Central memory CD8-positive, alpha-beta T cell (primary cell): ENCODE measurements around the gene CACNA2D3.

ENCODE experiments used
- ATAC-seq: fragments of 150-1000 bp; cut with Tn5 transposase; replicated peaks from 2 replicates; pipeline ENCODE4 v1.10.0; 2022; ENCODE audit warnings: mild to moderate bottlenecking, moderate FRiP score, moderate number of reproducible peaks; ENCODE audit not compliant: poor library complexity, severe bottlenecking; ENCODE audit errors: extremely low read depth
- DNase-seq, 2 donors: peaks; one replicate each; pipeline ENCODE4 v3.0.0; 2021; ENCODE audit warnings: low spot score in 2 of 2
- H3K27ac Mint-ChIP-seq: one replicate; pipeline ENCODE4 v1.8.0; 2022; ENCODE audit warnings: low read depth, mild to moderate bottlenecking, moderate library complexity, mixed read lengths
- H3K27me3 Mint-ChIP-seq: one replicate; pipeline ENCODE4 v1.8.0; 2022; ENCODE audit warnings: mixed read lengths
- H3K36me3 Mint-ChIP-seq: one replicate; pipeline ENCODE4 v1.8.0; 2022; ENCODE audit warnings: mild to moderate bottlenecking, moderate library complexity, mixed read lengths; ENCODE audit not compliant: insufficient read depth
- H3K4me1 Mint-ChIP-seq: one replicate; pipeline ENCODE4 v1.8.0; 2022; ENCODE audit warnings: mixed read lengths
- H3K4me3 Mint-ChIP-seq: one replicate; pipeline ENCODE4 v1.8.0; 2022; ENCODE audit warnings: mild to moderate bottlenecking, moderate library complexity, mixed read lengths
- H3K9me3 Mint-ChIP-seq: one replicate; pipeline ENCODE4 v1.8.0; 2022; ENCODE audit warnings: mixed read lengths

Gene CACNA2D3

DNA sequence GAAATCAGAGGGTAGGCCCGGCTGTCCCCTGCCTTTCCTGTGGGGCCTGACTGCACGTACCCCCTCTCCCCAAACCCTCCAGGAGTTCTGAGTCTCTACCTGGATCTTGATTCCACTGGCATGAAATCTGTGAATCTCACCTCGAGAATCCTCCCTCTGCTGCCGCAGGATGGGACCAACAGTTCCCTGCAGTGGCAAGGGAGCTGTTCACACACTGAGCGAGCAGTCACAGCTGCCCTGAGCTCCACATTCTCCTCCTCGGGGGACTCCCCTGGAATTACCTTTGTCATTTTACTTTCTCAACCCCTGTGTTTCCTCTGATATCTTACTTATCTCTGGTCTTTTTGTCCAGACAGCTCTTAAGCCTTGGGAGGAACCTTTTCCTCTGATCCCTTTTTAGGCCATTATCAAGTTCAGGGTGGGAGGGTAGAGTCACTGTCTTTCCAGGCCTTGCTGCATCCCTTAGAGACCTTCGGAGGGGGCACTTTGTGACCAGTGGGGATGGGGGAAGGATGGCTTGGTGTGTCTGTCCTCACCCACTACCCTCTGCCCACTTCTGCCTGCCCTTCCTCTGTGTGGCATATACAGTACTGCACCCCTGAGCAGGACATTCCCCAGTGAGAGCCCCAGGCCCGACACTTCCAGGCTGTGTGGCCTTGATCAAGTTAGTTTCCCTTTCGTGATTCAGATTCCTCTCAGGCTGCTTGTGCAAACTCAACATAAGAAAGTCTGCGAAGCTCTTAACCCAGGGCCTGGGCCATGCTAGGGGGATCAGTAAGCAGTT lies 42.0 kb downstream of the CACNA2D3 start:
- DNase-seq (no peak), ATAC-seq (no peak)
- Mint-ChIP-seq H3K36me3 (peaks cover 2% of the 10 kb centered on the region), H3K9me3 (peaks cover 6% of the 10 kb centered on the region), H3K27me3 (no peaks in the 10 kb centered on the region), H3K27ac (no peak overlapping the region), H3K4me1 (no peaks in the 10 kb centered on the region), H3K4me3 (no peak overlapping the region)

GRCh38 chr3:54165865-54166264 lies 43.5 kb downstream of the CACNA2D3 start:
- H3K27ac Mint-ChIP-seq: no peak overlapping the region
- no peak overlapping the region for H3K4me3 Mint-ChIP-seq
- no peaks in the 10 kb centered on the region for H3K27me3 Mint-ChIP-seq

GRCh38 chr3:54167999-54168398 lies 45.6 kb downstream of the CACNA2D3 start:
- no peak for DNase-seq
- Mint-ChIP-seq H3K27me3 (no peaks in the 10 kb centered on the region), H3K9me3 (peaks cover 6% of the 10 kb centered on the region), H3K4me3 (no peak overlapping the region), H3K27ac (no peak overlapping the region), H3K36me3 (no peaks in the 10 kb centered on the region), H3K4me1 (no peaks in the 10 kb centered on the region)
- no peak for ATAC-seq

More at GRCh38 chr3:54165865-54166264, 43.5 kb downstream of the CACNA2D3 start:
- Mint-ChIP-seq H3K4me1 (no peaks in the 10 kb centered on the region), H3K9me3 (peaks cover 6% of the 10 kb centered on the region), H3K36me3 (peaks cover 2% of the 10 kb centered on the region)
- DNase-seq: no peak
- no peak for ATAC-seq

GRCh38 chr3:54168451-54168850 lies 46.1 kb downstream of the CACNA2D3 start:
- no peak for ATAC-seq
- Mint-ChIP-seq H3K4me1 (no peaks in the 10 kb centered on the region), H3K27ac (no peak overlapping the region), H3K36me3 (no peaks in the 10 kb centered on the region), H3K9me3 (peaks cover 6% of the 10 kb centered on the region), H3K4me3 (no peak overlapping the region), H3K27me3 (no peaks in the 10 kb centered on the region)
- DNase-seq: no peak

DNA sequence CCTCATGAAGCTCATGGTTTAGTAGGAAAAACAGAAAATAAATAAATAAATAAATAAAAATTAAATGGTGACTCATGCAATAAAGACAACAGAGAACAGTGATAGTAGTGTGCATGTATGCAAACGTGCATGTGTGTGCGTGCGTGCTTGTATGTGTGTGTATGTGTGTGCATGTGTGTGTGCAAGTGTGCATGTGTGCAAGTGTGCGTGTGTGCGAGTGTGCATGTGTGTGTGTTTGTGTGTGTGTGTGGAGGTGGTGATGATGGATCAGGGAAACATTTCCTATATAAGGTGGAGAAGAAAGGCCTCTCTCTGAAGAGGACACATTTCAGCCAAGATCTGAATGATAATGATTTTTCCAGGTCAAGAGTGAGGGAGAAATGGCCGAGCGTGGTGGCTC lies 47.2 kb downstream of the CACNA2D3 start:
- Mint-ChIP-seq H3K36me3 (no peaks in the 10 kb centered on the region), H3K27ac (no peak overlapping the region), H3K4me3 (no peak overlapping the region), H3K9me3 (peaks cover 6% of the 10 kb centered on the region), H3K27me3 (no peaks in the 10 kb centered on the region), H3K4me1 (no peaks in the 10 kb centered on the region)
- ATAC-seq (no peak), DNase-seq (no peak)

- Mint-ChIP-seq H3K27me3 (no peaks in the 10 kb centered on the region), H3K9me3 (peaks cover 5% of the 10 kb centered on the region), H3K4me1 (no peaks in the 10 kb centered on the region), H3K4me3 (no peak overlapping the region), H3K27ac (no peak overlapping the region), H3K36me3 (no peaks in the 10 kb centered on the region)
- DNase-seq (no peak), ATAC-seq (no peak)
Measured at GRCh38 chr3:54171509-54171908, 49.2 kb downstream of the CACNA2D3 start.

DNA sequence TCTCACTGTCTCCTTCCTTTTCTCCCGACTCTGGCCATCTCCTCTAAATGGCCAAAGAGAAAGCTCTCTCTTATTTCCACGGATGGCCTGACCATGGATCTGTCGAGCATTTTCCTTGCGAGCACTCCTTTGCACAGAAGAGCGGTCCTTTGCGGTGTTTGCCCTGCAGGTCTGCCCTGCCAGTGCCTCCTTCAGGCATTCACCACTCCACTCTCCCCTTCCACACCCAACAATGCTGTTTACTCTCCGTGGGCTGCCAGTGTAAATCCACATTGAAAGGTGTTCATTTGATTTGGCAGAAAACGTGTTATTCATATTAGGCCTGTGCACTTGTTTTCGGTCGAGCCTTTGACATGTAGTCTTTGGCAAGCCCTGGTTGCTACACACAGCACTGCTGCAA lies 49.6 kb downstream of the CACNA2D3 start:
- no peak for ATAC-seq
- H3K27me3 Mint-ChIP-seq: no peaks in the 10 kb centered on the region
- H3K9me3 Mint-ChIP-seq: peaks cover under 1% of the 10 kb centered on the region
- no peaks in the 10 kb centered on the region for H3K4me1 Mint-ChIP-seq
- H3K27ac Mint-ChIP-seq: no peak overlapping the region
- peaks cover 2% of the 10 kb centered on the region for H3K36me3 Mint-ChIP-seq
- no peak overlapping the region for H3K4me3 Mint-ChIP-seq
- no peak for DNase-seq

DNA sequence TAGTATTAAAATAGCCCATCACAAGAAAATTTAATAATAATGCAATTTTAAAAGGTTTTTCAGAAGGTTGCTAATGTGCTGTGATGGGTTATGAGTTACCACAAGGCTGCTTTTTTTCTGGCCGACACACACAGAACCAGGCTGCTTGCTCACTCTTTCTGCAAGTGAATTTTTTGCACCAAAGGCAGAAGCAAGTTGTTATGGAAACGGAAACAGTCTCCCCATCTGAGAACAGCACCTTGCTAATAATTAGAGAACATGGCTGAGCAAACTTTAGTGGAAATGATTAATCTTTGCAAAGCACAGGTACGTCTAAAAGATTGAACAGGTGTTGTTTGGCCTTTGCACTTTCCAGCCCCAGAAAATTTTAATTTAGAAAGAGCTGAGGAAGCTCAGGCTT lies 51.0 kb downstream of the CACNA2D3 start:
- ATAC-seq (no peak), DNase-seq (no peak)
- H3K36me3 Mint-ChIP-seq: peaks cover 2% of the 10 kb centered on the region
- no peak overlapping the region for H3K27ac Mint-ChIP-seq
- no peaks in the 10 kb centered on the region for H3K27me3 Mint-ChIP-seq
- H3K9me3 Mint-ChIP-seq: no peaks in the 10 kb centered on the region
- H3K4me1 Mint-ChIP-seq: no peaks in the 10 kb centered on the region
- H3K4me3 Mint-ChIP-seq: no peak overlapping the region

DNA sequence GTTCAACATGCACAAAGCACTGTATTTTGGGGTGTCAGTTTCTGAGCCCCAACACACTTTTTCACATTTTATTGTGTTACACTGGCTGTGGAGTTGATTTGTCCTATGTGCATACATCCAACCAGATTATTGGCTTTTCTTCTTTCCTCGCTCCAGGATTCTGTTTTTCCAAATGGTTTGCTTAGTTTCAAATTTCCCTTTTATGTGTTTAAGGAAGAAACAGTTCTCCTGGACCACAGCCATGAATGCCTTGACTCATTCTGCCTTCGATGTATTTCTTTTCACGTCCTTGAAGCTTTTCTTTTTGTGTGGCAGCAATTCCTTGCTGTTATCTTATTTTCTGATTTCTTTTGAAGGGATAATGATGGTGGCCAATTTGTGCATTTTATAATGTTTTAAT lies 53.8 kb downstream of the CACNA2D3 start:
- H3K36me3 Mint-ChIP-seq: peaks cover 2% of the 10 kb centered on the region
- DNase-seq (no peak), ATAC-seq (no peak)
- H3K4me3 Mint-ChIP-seq: no peak overlapping the region
- no peaks in the 10 kb centered on the region for H3K27me3 Mint-ChIP-seq
- no peaks in the 10 kb centered on the region for H3K4me1 Mint-ChIP-seq
- H3K9me3 Mint-ChIP-seq: no peaks in the 10 kb centered on the region
- no peak overlapping the region for H3K27ac Mint-ChIP-seq

DNA sequence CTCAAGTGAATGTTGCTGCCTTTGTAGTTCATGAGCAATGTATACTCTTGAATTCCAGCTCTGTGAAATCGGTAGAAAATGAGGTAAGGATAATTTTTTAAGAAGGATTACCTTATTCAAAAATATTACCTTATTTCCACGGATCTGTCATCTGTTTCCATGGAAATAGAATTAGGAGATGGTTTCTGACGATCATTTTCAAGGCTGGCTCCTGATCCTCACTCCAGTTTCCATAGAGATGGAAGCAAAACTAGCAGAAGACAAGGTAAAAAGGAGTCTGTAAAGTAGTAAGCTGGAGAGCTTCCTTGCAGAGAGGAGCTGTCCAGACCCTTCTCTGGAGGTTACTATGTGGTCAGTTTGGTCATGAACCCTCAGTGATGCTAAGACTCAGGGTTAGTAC lies 55.5 kb downstream of the CACNA2D3 start:
- no peaks in the 10 kb centered on the region for H3K4me1 Mint-ChIP-seq
- DNase-seq: no peak
- no peak overlapping the region for H3K27ac Mint-ChIP-seq
- H3K36me3 Mint-ChIP-seq: peaks cover 2% of the 10 kb centered on the region
- no peak overlapping the region for H3K4me3 Mint-ChIP-seq
- no peak for ATAC-seq
- no peaks in the 10 kb centered on the region for H3K27me3 Mint-ChIP-seq
- H3K9me3 Mint-ChIP-seq: no peaks in the 10 kb centered on the region

DNA sequence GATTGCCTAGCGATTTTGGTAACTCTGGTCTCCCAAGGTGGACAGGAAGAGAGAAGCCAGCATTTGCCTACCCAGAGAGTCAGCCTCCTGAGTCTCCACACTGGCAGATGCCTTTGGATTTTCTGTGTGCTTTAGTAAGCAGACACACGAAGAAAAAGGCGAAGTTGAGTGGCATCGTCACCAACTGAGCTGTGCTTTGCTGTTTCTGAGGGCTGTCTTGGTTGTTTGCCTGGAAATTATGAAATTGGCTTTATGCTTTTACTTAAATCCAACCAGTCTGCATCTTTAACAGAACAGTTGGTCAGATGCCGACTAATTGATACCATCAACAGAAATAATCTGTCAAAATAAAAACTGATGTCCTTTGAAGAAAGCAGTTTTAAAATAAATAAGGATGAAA lies 56.0 kb downstream of the CACNA2D3 start:
- Mint-ChIP-seq H3K4me3 (no peak overlapping the region), H3K36me3 (peaks cover 2% of the 10 kb centered on the region), H3K27me3 (no peaks in the 10 kb centered on the region), H3K4me1 (no peaks in the 10 kb centered on the region), H3K9me3 (no peaks in the 10 kb centered on the region), H3K27ac (no peak overlapping the region)
- no peak for DNase-seq
- no peak for ATAC-seq

GRCh38 chr3:54180921-54181320 lies 58.6 kb downstream of the CACNA2D3 start:
- no peak for ATAC-seq
- Mint-ChIP-seq H3K9me3 (peaks cover 3% of the 10 kb centered on the region), H3K27ac (no peak overlapping the region), H3K27me3 (no peaks in the 10 kb centered on the region), H3K36me3 (peaks cover 2% of the 10 kb centered on the region), H3K4me1 (no peaks in the 10 kb centered on the region), H3K4me3 (no peak overlapping the region)
- DNase-seq: no peak

GRCh38 chr3:54182242-54182641 lies 59.9 kb downstream of the CACNA2D3 start:
- Mint-ChIP-seq H3K4me1 (no peaks in the 10 kb centered on the region), H3K36me3 (no peaks in the 10 kb centered on the region), H3K9me3 (peaks cover 7% of the 10 kb centered on the region), H3K4me3 (no peak overlapping the region), H3K27ac (no peak overlapping the region), H3K27me3 (no peaks in the 10 kb centered on the region)
- DNase-seq (no peak), ATAC-seq (no peak)
